ENCODE measurements around the gene DDA1.

DDA1 gene

DNA sequence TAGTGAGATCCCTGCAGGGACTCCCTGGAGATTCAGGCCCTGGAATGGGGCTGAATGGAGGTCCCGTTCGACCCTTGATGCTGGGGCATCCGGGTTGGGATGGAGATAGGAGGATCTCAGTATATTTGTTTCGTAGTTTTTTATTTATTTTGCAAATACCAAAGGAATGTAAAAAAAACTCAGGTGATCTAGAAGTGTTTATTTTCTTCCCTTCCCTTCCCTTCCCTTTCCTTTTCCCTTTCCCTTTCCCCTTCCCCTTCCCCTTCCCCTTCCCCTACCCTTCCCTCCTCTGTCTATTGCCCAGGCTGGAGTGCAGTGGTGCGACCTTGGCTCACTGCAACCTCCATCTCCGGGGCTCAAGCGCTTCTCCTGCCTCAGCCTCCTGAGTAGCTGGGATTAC is 32.5 kb downstream of the DDA1 start:
- TF ChIP-seq, protein P1, sequence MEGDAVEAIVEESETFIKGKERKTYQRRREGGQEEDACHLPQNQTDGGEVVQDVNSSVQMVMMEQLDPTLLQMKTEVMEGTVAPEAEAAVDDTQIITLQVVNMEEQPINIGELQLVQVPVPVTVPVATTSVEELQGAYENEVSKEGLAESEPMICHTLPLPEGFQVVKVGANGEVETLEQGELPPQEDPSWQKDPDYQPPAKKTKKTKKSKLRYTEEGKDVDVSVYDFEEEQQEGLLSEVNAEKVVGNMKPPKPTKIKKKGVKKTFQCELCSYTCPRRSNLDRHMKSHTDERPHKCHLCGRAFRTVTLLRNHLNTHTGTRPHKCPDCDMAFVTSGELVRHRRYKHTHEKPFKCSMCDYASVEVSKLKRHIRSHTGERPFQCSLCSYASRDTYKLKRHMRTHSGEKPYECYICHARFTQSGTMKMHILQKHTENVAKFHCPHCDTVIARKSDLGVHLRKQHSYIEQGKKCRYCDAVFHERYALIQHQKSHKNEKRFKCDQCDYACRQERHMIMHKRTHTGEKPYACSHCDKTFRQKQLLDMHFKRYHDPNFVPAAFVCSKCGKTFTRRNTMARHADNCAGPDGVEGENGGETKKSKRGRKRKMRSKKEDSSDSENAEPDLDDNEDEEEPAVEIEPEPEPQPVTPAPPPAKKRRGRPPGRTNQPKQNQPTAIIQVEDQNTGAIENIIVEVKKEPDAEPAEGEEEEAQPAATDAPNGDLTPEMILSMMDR (IDR thresholded peaks at IDR 0.05) = no peak

DNA sequence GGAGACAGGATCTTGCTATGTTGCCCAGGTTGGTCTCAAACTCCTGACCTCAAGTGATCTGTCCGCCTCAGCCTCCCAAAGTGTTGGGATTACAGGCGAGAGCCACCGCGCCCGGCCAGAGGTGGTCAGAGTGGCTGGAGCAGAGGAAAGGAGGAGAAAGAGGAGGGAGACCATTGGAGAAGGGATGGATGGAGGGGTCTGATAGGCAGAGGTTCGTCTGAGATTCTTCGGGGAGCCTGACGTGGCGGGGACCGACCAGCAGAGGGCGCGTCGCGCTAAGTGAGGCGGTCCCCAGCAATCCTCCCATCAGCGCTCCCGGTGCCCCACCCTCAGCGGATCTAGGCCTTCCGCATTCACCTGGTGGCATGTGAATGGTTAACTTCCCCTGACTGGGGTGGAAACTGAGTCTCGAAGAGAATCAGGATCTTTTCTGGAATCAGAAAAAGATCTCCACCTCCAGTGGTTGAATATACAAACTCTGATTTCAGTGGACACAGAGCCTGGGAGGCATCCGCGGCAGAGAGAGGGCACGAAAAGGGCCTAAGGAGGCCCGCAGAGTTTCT is 36.8 kb downstream of the DDA1 start:
- TF ChIP-seq, protein P1 (IDR thresholded peaks at IDR 0.05) = peak; percentile 93

DNA sequence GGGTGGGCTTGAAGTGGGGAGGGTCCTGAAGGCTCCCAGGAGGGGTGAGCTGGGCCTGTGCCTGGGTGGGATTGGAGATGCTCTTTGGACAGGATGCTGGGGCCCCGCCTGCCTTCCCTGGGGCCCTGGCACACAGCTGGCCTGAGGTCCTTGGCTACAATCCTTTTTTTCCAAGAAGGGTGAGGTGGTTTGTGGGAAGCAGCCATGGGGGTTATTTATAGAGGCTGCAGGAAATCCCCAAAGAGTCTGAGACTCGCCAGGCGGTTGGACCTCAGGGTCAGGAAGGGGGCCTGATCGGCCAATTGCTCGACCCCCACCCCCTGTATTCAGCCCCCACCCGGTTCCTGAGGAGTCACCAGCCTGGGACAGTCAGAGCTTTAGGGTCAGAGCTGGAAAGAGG is 38.0 kb downstream of the DDA1 start:
- TF ChIP-seq, protein P1 (IDR thresholded peaks at IDR 0.05) = no peak

- TF ChIP-seq, protein P1 (IDR thresholded peaks at IDR 0.05) = no peak
Measured at GRCh38 chr19:17347877-17348276, 38.5 kb downstream of the DDA1 start.

- TF ChIP-seq, protein P1 (IDR thresholded peaks at IDR 0.05) = no peak
Measured at GRCh38 chr19:17348700-17349099, 39.3 kb downstream of the DDA1 start.

- TF ChIP-seq, protein P1 (IDR thresholded peaks at IDR 0.05) = no peak
Measured at GRCh38 chr19:17351815-17352435, 42.6 kb downstream of the DDA1 start.

GRCh38 chr19:17352608-17353280 is 43.4 kb downstream of the DDA1 start:
- TF ChIP-seq, protein P1 (IDR thresholded peaks at IDR 0.05) = no peak
